ENCODE measurements around the gene SMCO3. TPM values are rescaled to one million over a fixed set of nuclear protein-coding genes. Genes with fewer than 3 reads are reported as not detected.
"Not testable (repeated sequence)": the region's sequence is repeated elsewhere in the genome, so short reads cannot be mapped to it uniquely, and the experiment has no call there.

The SMCO3 gene
- polyA plus RNA-seq, 3 donors, result 2.2 to 2.3 (median 2.3) TPM

DNA sequence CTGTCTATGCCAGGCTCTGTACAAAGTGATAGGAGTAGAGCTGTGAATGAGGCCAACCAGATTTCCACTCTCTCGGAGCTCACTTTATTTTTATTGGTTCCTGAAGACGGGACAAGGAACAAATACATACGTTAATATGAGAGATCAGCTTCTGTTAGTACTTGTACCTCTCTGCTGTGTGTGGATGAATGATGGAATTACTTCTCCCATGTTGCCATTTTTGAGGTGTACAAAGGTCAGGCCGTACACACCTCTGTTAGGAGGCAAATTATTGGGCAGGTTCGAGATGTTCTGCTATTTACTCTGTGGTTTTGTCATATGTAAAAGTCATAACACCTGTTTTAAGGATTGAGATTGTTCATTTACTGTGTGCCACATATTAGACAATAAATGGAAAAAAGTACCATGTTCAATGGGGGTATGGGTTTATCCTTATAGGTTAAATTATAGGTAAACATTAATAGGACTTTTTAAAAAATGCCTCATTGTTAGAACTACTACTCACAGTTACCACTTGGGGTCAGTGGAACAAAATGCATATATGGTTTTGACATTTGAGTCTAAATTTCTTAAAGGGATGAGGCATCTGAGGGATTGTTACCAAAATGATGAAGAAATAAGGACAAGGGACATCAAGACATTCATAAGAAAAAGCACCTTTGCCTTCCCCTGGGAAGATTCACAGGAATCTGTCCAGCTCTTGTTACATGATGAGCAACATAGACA lies 37.6 kb downstream of the SMCO3 start:
- no peak for DNase-seq

DNA sequence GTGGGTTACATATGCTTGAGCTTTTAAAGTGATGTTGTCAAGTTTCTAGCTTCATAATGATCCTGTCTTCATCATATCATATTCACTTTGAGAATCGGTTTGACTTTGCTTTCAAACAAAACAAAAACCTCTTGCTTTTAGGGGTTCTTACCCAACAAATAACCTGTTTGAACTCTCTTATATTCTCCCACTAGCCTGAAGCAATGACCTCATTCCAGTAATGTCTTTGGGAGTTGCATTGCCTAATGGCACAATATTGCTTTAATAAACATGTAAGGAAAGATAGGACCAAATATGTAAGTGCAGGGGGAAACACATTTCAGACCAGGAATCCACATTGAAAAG lies 38.4 kb downstream of the SMCO3 start:
- DNase-seq, result no peak

GRCh38 chr12:14774906-14775635 lies 38.9 kb downstream of the SMCO3 start:
- DNase-seq, result no peak

GRCh38 chr12:14774074-14774905 lies 39.7 kb downstream of the SMCO3 start:
- peak; percentile 97 for DNase-seq

GRCh38 chr12:14773685-14774073 lies 40.3 kb downstream of the SMCO3 start:
- no peak for DNase-seq

DNA sequence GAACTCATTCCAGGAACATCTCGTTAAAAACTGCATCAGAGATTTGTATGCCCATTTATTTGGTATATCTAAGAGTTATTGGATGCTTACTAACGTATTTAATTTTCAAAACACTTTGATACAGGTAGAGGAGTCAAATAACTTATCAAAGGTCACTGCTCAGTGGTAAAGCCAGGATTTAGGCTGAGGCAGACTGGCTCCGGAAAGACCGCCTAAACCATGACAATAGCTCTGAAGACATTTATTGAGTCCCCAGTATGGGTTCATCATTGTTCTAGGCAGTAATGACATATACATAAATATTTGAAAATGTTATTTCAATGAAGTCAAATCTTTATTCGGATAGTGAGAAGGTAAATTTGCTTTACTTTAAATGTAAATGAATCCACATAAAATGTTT lies 41.0 kb downstream of the SMCO3 start:
- DNase-seq, result no peak

DNA sequence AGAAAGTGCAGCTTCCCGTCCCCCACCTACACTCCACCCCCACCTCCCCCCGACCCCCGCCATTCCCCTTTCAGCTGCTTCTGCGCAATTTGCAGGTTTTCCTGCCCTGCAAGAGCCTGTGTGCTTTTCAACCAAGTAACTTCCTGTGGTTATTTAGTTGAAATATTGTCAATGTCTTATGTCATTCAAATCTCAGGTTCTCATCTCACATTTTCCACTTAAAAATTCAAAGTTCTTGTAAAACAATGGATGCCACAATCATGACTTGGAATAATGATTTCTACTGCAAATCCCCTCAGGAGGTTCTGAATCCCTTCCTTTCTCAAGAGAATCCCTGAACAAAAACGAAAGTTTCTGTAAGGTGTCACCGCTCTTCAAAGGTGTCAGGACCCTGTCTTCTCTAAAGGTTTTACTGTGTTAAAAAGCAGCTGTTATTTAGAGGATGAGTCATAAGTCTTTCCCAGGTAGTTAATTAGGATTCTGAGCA lies 42.3 kb downstream of the SMCO3 start:
- DNase-seq, result no peak

DNA sequence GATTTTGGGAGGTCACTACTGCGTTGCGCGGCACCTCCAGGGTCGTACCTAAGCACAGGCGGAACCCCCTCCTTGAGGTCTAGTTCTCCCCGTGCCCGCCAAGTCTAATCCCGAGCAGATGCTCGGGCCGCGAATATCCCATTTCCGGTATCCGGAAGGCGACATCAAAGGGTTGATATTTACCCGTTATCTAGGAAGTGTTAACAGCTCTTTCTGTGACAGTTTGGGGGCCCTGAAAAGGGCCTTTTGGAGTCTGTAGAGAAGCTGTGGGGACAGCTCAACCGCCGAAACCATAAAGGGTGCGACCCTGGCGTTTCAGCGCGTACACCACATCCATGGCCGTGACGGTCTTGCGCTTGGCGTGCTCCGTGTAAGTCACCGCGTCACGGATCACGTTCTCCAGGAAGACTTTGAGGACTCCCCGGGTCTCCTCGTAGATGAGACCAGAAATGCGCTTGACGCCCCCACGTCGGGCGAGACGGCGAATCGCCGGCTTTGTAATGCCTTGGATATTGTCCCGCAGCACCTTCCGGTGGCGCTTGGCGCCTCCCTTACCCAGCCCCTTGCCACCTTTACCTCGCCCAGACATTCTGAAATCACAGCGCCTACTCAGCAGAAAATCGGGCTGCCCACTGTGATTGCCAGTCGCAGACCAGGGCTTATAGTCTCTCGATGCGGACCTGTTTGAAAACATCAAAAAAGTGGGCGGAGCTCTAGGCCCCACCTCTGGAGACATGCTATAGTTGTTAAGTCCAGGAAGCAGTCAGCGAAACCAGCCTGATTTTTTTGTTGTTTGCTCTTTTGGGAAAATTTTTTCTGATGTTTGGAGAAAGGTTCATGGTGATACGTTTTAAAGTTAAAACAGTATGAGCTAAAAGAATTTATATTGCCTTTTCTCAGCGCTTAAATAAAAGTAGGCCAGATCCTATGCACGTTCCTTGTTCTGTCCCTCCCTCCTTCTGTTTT lies 43.2 kb downstream of the SMCO3 start:
- peak; percentile 97 for DNase-seq

GRCh38 chr12:14769969-14770495 lies 44.0 kb downstream of the SMCO3 start:
- DNase-seq, result peak; percentile 84

DNA sequence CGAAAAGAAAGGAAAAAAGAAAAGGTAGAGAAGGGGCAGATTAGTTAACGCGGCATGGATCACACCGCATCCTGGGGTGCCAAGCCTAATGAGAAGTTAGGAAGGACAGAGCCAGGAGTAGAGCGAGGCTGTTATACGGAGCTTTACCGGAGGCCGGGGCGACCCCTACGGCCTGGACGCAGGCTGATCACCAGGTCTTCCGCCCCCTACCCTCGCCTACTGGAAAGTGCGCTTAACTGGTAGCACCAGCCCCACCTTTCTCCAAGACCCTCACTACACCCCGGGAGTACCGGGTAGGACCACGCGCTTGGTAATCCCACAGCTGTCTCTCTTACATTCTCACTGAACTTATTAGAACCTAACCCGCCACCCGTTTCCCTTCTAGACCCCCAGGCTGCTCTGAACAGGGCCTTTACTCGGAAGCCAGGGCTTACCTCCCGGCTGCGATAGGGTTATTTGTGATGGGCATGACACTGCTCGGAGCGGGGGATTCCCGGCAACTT lies 44.5 kb downstream of the SMCO3 start:
- DNase-seq, result peak; percentile 55

- DNase-seq, result no peak
These were observed 45.1 kb downstream of the SMCO3 start for GRCh38 chr12:14768823-14769405.

DNA sequence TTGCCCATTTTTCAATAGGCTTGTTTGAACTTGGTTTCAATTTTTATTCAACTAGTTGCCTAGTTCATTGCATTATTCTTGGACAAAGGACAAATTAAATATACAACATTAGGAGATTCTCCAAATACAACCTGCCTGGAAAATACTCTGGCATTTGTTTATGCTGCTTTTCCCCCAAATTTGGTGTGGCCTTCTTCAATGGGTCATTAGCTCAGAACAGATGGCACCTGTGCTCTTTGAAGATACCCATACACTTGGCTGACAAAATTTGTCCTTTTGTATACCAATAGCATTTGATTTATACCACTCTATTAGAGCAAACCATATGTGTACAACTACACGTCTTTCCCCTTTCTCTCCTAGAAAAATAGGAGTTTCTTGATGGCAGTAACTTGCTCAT lies 46.4 kb downstream of the SMCO3 start:
- no peak for DNase-seq

GRCh38 chr12:14766649-14767215 lies 47.2 kb downstream of the SMCO3 start:
- no peak for DNase-seq

GRCh38 chr12:14766020-14766419 lies 48.0 kb downstream of the SMCO3 start:
- DNase-seq, result not testable (repeated sequence)

- no peak for DNase-seq
These were observed 48.6 kb downstream of the SMCO3 start for GRCh38 chr12:14765398-14765797.

DNA sequence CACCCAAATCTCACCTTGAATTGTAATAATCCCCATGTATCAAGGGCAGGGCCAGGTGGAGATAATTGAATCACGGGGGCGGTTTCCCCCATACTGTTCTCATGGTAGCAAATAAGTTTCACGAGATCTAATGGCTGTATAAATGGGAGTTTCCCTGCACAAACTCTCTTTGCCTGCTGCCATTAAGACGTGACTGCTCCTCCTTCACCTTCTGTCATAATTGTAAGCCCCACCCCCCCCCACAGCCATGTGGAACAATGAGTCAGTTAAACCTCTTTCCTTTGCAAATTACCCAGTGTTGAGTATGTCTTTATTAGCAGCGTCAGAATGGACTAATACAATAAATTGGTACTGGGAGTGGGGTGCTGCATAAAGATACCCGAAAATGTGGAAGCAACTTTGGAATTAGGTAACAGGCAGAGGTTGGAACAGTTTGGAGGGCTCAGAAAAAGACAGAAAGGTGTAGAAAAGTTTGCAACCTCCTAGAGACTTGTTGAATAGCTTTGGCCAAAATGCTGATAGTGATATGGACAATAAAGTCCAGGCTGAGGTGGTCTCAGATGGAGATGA lies 54.2 kb downstream of the SMCO3 start:
- DNase-seq, result not testable (repeated sequence)

- no peak for DNase-seq
These were observed 57.4 kb downstream of the SMCO3 start for GRCh38 chr12:14756334-14757143.
